Liver (tissue), 9 donors: ENCODE data around the gene ARTN. TPM values are rescaled to one million over a fixed set of nuclear protein-coding genes. Genes with fewer than 3 reads are reported as not detected.

Experiments
- DNase-seq: peaks from one replicate; pipeline ENCODE4 v3.0.0-alpha.2; 2017; ENCODE audit warnings: low spot score
- H3K27ac ChIP-seq, 2 donors: one replicate each; pipeline ENCODE4 v1.7.0; 2013; ENCODE audit warnings: inconsistent platforms in 2 of 2, low read length in 2 of 2, control low read depth in 1 of 2, low read depth in 1 of 2, mild to moderate bottlenecking in 1 of 2
- H3K27me3 ChIP-seq, 4 donors: one replicate each; pipeline versions ENCODE4 v1.6.1 to v1.7.0; 2013; ENCODE audit warnings: low read length in 3 of 4, inconsistent platforms in 1 of 4, mild to moderate bottlenecking in 1 of 4, moderate library complexity in 1 of 4; ENCODE audit not compliant: control insufficient read depth in 4 of 4, insufficient read depth in 4 of 4
- H3K36me3 ChIP-seq, 4 donors: one replicate each; pipeline versions ENCODE4 v1.6.1 to v1.7.0; 2013; ENCODE audit warnings: low read length in 3 of 4, mild to moderate bottlenecking in 3 of 4, low read depth in 1 of 4, moderate library complexity in 1 of 4; ENCODE audit not compliant: control insufficient read depth in 4 of 4, insufficient read depth in 3 of 4
- H3K4me1 ChIP-seq, 4 donors: one replicate each; pipeline versions ENCODE4 v1.6.1 to v1.7.0; 2013; ENCODE audit warnings: low read length in 3 of 4, mild to moderate bottlenecking in 3 of 4, moderate library complexity in 1 of 4; ENCODE audit not compliant: control insufficient read depth in 4 of 4, insufficient read depth in 4 of 4
- H3K4me3 ChIP-seq, 3 donors: one replicate each; pipeline versions ENCODE4 v1.6.1 to v1.7.0; 2013; ENCODE audit warnings: low read length in 3 of 3, control low read depth in 1 of 3, low read depth in 1 of 3, mild to moderate bottlenecking in 1 of 3
- H3K9ac ChIP-seq, 2 donors: one replicate each; pipeline ENCODE4 v1.7.0; 2013; ENCODE audit warnings: low read length in 2 of 2, mild to moderate bottlenecking in 2 of 2, moderate library complexity in 2 of 2, control low read depth in 1 of 2, low read depth in 1 of 2
- H3K9me3 ChIP-seq, 4 donors: one replicate each; pipeline versions ENCODE4 v1.6.1 to v1.7.0; 2013; ENCODE audit warnings: low read length in 3 of 4; ENCODE audit not compliant: control insufficient read depth in 4 of 4
- EGR1 ChIP-seq, 2 donors: IDR thresholded peaks; 2 replicates each; pipeline ENCODE4 v1.6.1; 2016 to 2018; ENCODE audit warnings: antibody characterized with exemption in 2 of 2, low read depth in 2 of 2
- FOXA1 ChIP-seq: IDR thresholded peaks from 2 replicates; pipeline ENCODE4 v1.6.1; 2016; ENCODE audit warnings: antibody characterized with exemption
- FOXA2 ChIP-seq: IDR thresholded peaks from 2 replicates; pipeline ENCODE4 v1.6.1; 2016; ENCODE audit warnings: antibody characterized with exemption
- GABPA ChIP-seq, 2 donors: IDR thresholded peaks in 1 of 2; conservative IDR thresholded peaks in 1 of 2; 2 replicates each; pipeline ENCODE4 v1.6.1; 2016; ENCODE audit warnings: antibody characterized with exemption in 2 of 2, mild to moderate bottlenecking in 1 of 2, moderate library complexity in 1 of 2
- HNF4A ChIP-seq, 2 donors: conservative IDR thresholded peaks; 2 replicates each; pipeline ENCODE4 v1.6.1; 2016; ENCODE audit warnings: antibody characterized with exemption in 2 of 2, mild to moderate bottlenecking in 2 of 2
- HNF4G ChIP-seq: IDR thresholded peaks from 2 replicates; pipeline ENCODE4 v1.6.1; 2016; ENCODE audit warnings: antibody characterized with exemption
- JUND ChIP-seq, 2 donors: IDR thresholded peaks; 2 replicates each; pipeline ENCODE4 v1.6.1; 2016; ENCODE audit warnings: antibody characterized with exemption in 2 of 2
- MAX ChIP-seq: IDR thresholded peaks from 2 replicates; pipeline ENCODE4 v1.6.1; 2016; ENCODE audit warnings: antibody characterized with exemption
- NR2F2 ChIP-seq: IDR thresholded peaks from 2 replicates; pipeline ENCODE4 v1.6.1; 2016; ENCODE audit warnings: antibody characterized with exemption
- RAD21 ChIP-seq, 2 donors: IDR thresholded peaks; 2 replicates each; pipeline ENCODE4 v1.6.1; 2016; ENCODE audit warnings: antibody characterized with exemption in 2 of 2, mild to moderate bottlenecking in 2 of 2
- RXRA ChIP-seq, 2 donors: IDR thresholded peaks; 2 replicates each; pipeline ENCODE4 v1.6.1; 2017 to 2018; ENCODE audit warnings: antibody characterized with exemption in 2 of 2, mild to moderate bottlenecking in 1 of 2
- SP1 ChIP-seq: IDR thresholded peaks from 2 replicates; pipeline ENCODE4 v1.6.1; 2018; ENCODE audit warnings: antibody characterized with exemption, mild to moderate bottlenecking
- YY1 ChIP-seq: IDR thresholded peaks from 2 replicates; pipeline ENCODE4 v1.6.1; 2016; ENCODE audit warnings: antibody characterized with exemption, mild to moderate bottlenecking
- ZBTB33 ChIP-seq: IDR thresholded peaks from 2 replicates; pipeline ENCODE4 v1.6.1; 2016; ENCODE audit warnings: antibody characterized with exemption
- WGBS: extraction: QIAGEN DNeasy Blood & Tissue Kit; methylation state at CpG from one replicate; pipeline ENCODE4 v1.1.7; 2013; 5-methylcytosine and 5-hydroxymethylcytosine counted together
- polyA plus RNA-seq, 2 donors: library from polyadenylated mRNA; stranded (reverse) in 1 of 2; unstranded in 1 of 2; fragments of 200-250 nt in 1 of 2; fragments of >200 nt in 1 of 2; fragmentation: Nextera tagmentation in 1 of 2; extraction: Ambion mirVana in 1 of 2; gene quantifications; one replicate each; pipeline versions ENCODE4 v1.2.1 to v1.2.3, GENCODE V29; 2013 to 2015
- total RNA-seq, 2 donors: library from RNA; depleted of rRNA; stranded (reverse); fragments of >200 nt; gene quantifications; one replicate each; pipeline ENCODE4 v1.2.3, GENCODE V29; 2014
- TF ChIP-seq, protein P1 (sequence below): IDR thresholded peaks from 2 replicates; pipeline ENCODE4 v1.6.1; 2016; ENCODE audit warnings: antibody characterized with exemption
- TF ChIP-seq, protein P2 (sequence below): IDR thresholded peaks from 2 replicates; pipeline ENCODE4 v1.6.1; 2016; ENCODE audit warnings: antibody characterized with exemption, mild to moderate bottlenecking
- TF ChIP-seq, protein P3 (sequence below): fragments of 150-350 bp; IDR thresholded peaks from 2 replicates; pipeline ENCODE4 v1.5.1; 2017; ENCODE audit warnings: improper control_type of control experiment, low read depth, low read length; ENCODE audit not compliant: missing input control
- donor health status: healthy.
- donor health status: healthy.
- donor health status: healthy.
- donor health status: healthy.
- donor health status: healthy.

Gene ARTN
- total and polyA plus RNA-seq, 4 donors = 0.05 to 0.08 TPM; not detected in 2

DNA sequence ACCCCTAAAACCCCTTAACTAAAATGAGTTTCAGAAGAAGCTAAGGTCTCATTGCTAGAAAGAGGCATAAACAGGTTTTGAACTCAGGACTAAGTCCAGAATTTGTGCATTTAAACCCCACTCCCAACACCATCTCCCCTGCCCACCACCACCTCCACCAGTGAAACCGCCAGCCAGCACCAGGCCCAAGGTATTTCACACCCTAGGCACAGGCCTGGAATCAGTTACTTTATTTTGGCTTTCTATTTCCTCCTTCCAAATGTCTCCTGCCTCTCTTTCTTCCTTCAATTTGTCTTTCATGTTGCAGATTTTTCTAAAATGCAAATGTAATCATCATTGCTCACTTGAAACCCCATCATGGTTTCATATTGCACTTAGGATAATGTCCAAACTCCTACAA, 11.3 kb downstream of the ARTN start:
- Histone ChIP-seq H3K9ac (no peak overlapping the region), H3K4me1 (peaks cover 5 to 28% (median 22%) of the 10 kb centered on the region in 4 donors), H3K9me3 (no peaks in the 10 kb centered on the region), H3K36me3 (peaks cover 0 to under 1% (median 0%) of the 10 kb centered on the region in 4 donors), H3K27ac (no peak overlapping the region), H3K27me3 (no peaks in the 10 kb centered on the region), H3K4me3 (no peak overlapping the region)
- TF ChIP-seq SP1 = no peak
- no peak for TF ChIP-seq ZBTB33
- TF ChIP-seq, protein P1, sequence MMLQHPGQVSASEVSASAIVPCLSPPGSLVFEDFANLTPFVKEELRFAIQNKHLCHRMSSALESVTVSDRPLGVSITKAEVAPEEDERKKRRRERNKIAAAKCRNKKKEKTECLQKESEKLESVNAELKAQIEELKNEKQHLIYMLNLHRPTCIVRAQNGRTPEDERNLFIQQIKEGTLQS = no peak
- no peak for TF ChIP-seq HNF4A (conservative IDR thresholded peaks at IDR 0.05)
- no peak for TF ChIP-seq EGR1 (IDR thresholded peaks at IDR 0.05; ENCODE audit: low read depth in 2 of 2)
- TF ChIP-seq, protein P2, sequence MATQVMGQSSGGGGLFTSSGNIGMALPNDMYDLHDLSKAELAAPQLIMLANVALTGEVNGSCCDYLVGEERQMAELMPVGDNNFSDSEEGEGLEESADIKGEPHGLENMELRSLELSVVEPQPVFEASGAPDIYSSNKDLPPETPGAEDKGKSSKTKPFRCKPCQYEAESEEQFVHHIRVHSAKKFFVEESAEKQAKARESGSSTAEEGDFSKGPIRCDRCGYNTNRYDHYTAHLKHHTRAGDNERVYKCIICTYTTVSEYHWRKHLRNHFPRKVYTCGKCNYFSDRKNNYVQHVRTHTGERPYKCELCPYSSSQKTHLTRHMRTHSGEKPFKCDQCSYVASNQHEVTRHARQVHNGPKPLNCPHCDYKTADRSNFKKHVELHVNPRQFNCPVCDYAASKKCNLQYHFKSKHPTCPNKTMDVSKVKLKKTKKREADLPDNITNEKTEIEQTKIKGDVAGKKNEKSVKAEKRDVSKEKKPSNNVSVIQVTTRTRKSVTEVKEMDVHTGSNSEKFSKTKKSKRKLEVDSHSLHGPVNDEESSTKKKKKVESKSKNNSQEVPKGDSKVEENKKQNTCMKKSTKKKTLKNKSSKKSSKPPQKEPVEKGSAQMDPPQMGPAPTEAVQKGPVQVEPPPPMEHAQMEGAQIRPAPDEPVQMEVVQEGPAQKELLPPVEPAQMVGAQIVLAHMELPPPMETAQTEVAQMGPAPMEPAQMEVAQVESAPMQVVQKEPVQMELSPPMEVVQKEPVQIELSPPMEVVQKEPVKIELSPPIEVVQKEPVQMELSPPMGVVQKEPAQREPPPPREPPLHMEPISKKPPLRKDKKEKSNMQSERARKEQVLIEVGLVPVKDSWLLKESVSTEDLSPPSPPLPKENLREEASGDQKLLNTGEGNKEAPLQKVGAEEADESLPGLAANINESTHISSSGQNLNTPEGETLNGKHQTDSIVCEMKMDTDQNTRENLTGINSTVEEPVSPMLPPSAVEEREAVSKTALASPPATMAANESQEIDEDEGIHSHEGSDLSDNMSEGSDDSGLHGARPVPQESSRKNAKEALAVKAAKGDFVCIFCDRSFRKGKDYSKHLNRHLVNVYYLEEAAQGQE = no peak
- no peak for TF ChIP-seq FOXA1
- DNase-seq = no peak
- 95% methylated on average over 1 of the region's 1 CpG for WGBS

GRCh38 chr1:43945674-43946235, 12.2 kb downstream of the ARTN start:
- H3K9me3 ChIP-seq = no peaks in the 10 kb centered on the region
- peak overlapping the region; percentile 69 to 84 for H3K9ac ChIP-seq
- H3K4me3 ChIP-seq = peak overlapping the region; percentile 66 to 85 (median 78)
- peak overlapping the region; percentile 65 to 98 for H3K27ac ChIP-seq
- H3K36me3 ChIP-seq = peaks cover 0 to 6% (median 0%) of the 10 kb centered on the region in 4 donors
- 3% methylated on average over 3 of the region's 3 CpGs for WGBS
- no peaks in the 10 kb centered on the region for H3K27me3 ChIP-seq
- H3K4me1 ChIP-seq = peaks cover 5 to 28% (median 22%) of the 10 kb centered on the region in 4 donors
- DNase-seq = no peak
- TF ChIP-seq ZBTB33 = no peak
- TF ChIP-seq, protein P1 = no peak
- TF ChIP-seq RXRA (IDR thresholded peaks at IDR 0.05) = no peak
- no peak for TF ChIP-seq SP1
- TF ChIP-seq RAD21 (IDR thresholded peaks at IDR 0.05) = no peak
- TF ChIP-seq HNF4A (conservative IDR thresholded peaks at IDR 0.05) = no peak
- no peak for TF ChIP-seq HNF4G
- TF ChIP-seq, protein P2 = no peak
- TF ChIP-seq NR2F2 = no peak
- TF ChIP-seq EGR1 (IDR thresholded peaks at IDR 0.05; ENCODE audit: low read depth in 2 of 2) = no peak
- no peak for TF ChIP-seq MAX
- no peak for TF ChIP-seq GABPA (IDR thresholded peaks at IDR 0.05 in 1 of 2, conservative IDR thresholded peaks at IDR 0.05 in 1 of 2)
- TF ChIP-seq FOXA1 = no peak
- TF ChIP-seq FOXA2 = no peak
- TF ChIP-seq YY1 = no peak
- TF ChIP-seq JUND (IDR thresholded peaks at IDR 0.05) = no peak
- TF ChIP-seq, protein P3, sequence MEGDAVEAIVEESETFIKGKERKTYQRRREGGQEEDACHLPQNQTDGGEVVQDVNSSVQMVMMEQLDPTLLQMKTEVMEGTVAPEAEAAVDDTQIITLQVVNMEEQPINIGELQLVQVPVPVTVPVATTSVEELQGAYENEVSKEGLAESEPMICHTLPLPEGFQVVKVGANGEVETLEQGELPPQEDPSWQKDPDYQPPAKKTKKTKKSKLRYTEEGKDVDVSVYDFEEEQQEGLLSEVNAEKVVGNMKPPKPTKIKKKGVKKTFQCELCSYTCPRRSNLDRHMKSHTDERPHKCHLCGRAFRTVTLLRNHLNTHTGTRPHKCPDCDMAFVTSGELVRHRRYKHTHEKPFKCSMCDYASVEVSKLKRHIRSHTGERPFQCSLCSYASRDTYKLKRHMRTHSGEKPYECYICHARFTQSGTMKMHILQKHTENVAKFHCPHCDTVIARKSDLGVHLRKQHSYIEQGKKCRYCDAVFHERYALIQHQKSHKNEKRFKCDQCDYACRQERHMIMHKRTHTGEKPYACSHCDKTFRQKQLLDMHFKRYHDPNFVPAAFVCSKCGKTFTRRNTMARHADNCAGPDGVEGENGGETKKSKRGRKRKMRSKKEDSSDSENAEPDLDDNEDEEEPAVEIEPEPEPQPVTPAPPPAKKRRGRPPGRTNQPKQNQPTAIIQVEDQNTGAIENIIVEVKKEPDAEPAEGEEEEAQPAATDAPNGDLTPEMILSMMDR = no peak
